Skin of body (tissue), 2 donors: ENCODE results near the gene POU3F2. TPM values are rescaled to one million over a fixed set of nuclear protein-coding genes. Genes with fewer than 3 reads are reported as not detected.
A peak's percentile ranks its signal among the peaks of the same experiment; 100 is the strongest.

ENCODE experiments used
- DNase-seq: peaks from one replicate; lab custom pipeline; 2025; lab: John Stamatoyannopoulos, UW
- total RNA-seq: library from RNA; depleted of rRNA; stranded (reverse); fragments of >200 nt; gene quantifications from one replicate; pipeline ENCODE4 v1.2.3, GENCODE V29; 2014

Gene POU3F2
- total RNA-seq, 1 donor from 2014 or later = 0.49 TPM

GRCh38 chr6:98843271-98844243 is 9.2 kb downstream of the POU3F2 start:
- DNase-seq = no peak

- no peak for DNase-seq
Observed at GRCh38 chr6:98844244-98845210, 10.2 kb downstream of the POU3F2 start.

- peak; percentile 64 for DNase-seq
Observed at GRCh38 chr6:98845211-98846020, 11.0 kb downstream of the POU3F2 start.

- DNase-seq = no peak
Observed at GRCh38 chr6:98846021-98846380, 11.6 kb downstream of the POU3F2 start.

DNA sequence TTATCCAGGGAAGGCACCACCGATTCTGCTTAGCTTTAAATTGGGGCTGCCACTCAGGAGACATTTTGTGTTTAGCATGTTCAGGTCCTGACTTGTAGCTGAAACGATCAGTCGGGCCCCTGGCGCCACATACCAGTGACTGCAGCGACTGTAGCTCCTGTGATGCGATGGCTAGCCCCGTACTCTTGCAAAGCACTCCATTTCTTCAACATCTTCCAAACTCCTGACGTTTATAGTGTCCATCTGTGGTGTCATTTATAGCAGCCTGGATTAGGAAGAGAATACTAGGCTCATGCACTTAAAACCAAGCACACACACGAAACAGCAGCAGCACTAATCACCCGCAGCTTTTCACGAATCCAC is 13.0 kb downstream of the POU3F2 start:
- DNase-seq = no peak

DNA sequence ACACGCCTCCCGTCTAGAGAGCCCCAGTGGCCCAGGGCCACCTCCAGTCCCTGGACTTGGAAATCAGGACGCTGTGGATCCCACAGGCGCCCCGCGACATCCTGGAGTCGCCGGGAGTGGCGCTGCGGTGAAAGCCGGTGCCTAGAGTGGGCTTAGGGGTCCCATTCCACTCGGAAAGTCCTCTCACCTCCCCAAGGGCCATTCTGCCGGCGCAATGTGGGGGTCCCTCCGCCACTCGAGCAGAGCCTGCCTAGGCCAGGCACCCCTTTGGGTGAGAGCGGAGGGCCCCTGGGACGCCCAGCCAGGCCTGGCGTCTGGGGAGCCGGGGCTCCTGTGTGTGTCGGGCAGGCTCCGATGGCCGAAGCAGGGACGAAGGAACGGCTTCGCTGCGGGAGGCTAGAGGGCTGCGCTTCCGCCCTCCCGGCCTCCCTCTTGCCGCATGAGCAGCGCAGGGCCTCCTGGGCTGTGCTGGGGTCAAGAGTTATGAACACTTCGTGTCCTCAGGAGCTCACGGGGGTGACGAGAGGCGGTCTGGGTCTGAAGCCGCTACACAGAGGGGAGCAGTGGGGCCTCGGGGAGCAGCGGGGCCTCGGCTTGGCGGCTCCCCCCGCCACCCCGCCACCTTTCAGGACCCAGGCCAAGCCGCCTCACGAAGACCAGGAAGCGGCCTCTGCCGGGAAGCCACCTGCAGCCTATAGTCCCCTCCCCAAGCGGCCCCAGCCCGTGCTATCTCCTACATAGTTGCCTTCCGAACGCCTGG is 13.6 kb downstream of the POU3F2 start:
- no peak for DNase-seq

DNA sequence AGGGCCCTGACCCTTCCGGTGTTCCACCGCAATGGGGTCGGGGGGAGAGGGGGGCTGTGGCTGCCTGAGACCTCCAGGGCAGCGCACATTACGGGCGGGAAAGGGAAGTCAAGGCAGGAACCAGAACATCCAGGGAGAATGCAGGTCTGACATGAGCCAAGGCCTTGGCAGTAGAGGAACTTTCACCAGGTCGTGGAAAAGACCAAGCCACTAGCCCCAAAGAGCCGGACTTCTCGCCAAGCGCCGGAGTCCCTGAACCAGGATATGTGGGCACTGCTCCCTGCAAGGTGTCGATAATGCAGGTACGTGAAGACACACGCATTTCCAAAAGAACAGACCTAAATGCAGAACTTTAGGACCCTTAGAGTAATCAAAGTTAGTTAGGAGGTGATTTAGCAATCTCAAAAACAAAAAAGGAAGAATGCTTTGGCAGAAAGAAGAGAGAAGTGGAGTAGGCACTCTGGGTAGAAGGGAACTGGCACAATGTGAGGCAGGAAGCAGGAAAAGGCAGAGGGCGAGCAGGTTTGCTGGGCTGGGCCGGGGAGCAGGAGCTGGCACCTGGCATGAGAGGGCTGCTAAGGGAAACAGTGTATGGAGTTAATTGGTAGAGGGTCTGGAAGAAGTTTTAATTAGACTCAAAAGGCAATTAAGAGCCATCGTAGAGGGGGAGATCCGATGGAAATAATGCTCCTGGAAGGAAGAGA is 14.3 kb downstream of the POU3F2 start:
- DNase-seq = no peak

GRCh38 chr6:98864497-98864896 is 30.1 kb downstream of the POU3F2 start:
- no peak for DNase-seq

DNA sequence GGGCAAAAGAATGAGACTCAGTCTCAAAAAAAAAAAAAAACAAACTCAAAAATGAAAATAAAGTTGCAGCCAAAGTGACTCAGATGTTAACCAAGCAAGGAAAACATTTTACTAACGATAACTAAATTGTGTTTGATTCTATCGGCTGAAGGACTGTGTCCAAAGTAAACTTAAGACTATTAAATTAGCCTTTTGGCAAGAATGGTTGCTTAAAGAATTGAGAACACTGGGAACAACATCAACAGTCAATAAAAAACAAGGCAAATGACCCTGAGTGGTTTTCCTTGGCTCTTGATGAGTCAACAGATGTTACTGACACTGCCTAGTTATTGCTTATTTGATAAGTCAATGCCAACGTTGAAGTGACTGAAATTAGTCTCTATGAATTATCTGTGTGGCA is 36.7 kb downstream of the POU3F2 start:
- DNase-seq = no peak

DNA sequence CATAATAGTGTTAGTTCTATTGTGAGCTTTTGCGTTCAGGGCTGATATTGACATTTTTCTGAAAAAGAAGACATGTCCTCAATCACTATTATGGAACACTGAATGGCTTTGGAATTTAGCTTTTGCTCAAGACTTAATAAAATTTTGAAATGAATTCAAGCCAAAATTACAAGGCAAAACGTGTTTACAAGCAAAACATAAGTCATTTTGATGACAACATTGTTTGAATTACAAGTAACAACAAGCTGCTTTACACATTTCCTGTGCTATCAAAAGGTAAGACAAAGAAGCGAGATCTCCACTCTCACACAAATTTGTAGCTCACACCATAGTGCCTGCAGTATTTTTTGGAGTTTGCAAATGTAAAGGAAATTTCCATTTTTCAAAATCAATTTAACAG is 37.4 kb downstream of the POU3F2 start:
- DNase-seq = no peak

GRCh38 chr6:98875375-98875774 is 41.0 kb downstream of the POU3F2 start:
- DNase-seq = no peak

GRCh38 chr6:98877250-98877649 is 42.9 kb downstream of the POU3F2 start:
- DNase-seq = no peak

GRCh38 chr6:98880486-98880885 is 46.1 kb downstream of the POU3F2 start:
- DNase-seq = no peak

DNA sequence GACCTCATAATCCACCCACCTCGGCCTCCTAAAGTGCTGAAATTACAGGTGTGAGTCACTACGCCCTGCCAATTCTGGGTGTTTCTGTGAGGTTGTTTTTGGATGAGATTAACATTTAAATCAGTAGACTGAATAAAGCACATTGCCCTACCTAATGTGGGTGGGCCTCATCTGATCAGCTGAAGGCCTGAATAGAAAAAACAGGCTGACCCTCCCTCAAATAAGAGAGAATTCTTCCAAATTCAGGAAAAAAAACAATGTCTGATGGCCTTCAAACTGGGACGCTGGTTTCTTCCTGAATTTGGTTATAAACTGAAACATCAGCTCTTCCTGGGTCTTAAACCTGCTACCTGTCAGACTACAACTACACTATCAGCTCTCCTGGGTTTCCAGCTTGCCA is 51.0 kb downstream of the POU3F2 start:
- DNase-seq = no peak

GRCh38 chr6:98887650-98888049 is 53.3 kb downstream of the POU3F2 start:
- DNase-seq = no peak

Other genes starting within 250 kb of the POU3F2 start
- 16.7 TPM for gene FBXL4, start 113.4 kb downstream of the POU3F2 start, total RNA-seq